Activated CD8-positive, alpha-beta memory T cell treated with anti-CD3 and anti-CD28 coated beads, Interleukin-2, amount 50 U/mL, for 24 hours (primary cell): ENCODE data around the gene C2CD4D.
A peak's percentile ranks its signal among the peaks of the same experiment; 100 is the strongest.
"Not testable (repeated sequence)": the region's sequence is repeated elsewhere in the genome, so short reads cannot be mapped to it uniquely, and the experiment has no call there.

Source experiments
- DNase-seq: peaks from one replicate; pipeline ENCODE4 v3.0.0-alpha.2; 2020; ENCODE audit errors: extremely low read depth

The C2CD4D gene

GRCh38 chr1:151839457-151840403, at the start of gene C2CD4D:
Gene C2CD4D (minus strand): TSS chr1:151839820. CDS start chr1:151838989, 831 bp downstream.
- peak; percentile 29 for DNase-seq

- DNase-seq, result no peak
Observed at GRCh38 chr1:151888972-151889570, 49.5 kb upstream of the C2CD4D start.

GRCh38 chr1:151887028-151887427, 47.4 kb upstream of the C2CD4D start:
- no peak for DNase-seq

- DNase-seq, result no peak
Observed at GRCh38 chr1:151885479-151885878, 45.9 kb upstream of the C2CD4D start.

GRCh38 chr1:151884879-151885278, 45.3 kb upstream of the C2CD4D start:
- DNase-seq, result not testable (repeated sequence)

- not testable (repeated sequence) for DNase-seq
Observed at GRCh38 chr1:151884445-151884844, 44.8 kb upstream of the C2CD4D start.

GRCh38 chr1:151883898-151884297, 44.3 kb upstream of the C2CD4D start:
- not testable (repeated sequence) for DNase-seq

GRCh38 chr1:151882918-151883317, 43.3 kb upstream of the C2CD4D start:
- DNase-seq, result not testable (repeated sequence)

GRCh38 chr1:151882466-151882865, 42.8 kb upstream of the C2CD4D start:
- DNase-seq, result no peak

- DNase-seq, result no peak
Observed at GRCh38 chr1:151881479-151881878, 41.9 kb upstream of the C2CD4D start.

GRCh38 chr1:151875419-151876097, 35.9 kb upstream of the C2CD4D start:
- DNase-seq, result no peak

- DNase-seq, result not testable (repeated sequence)
Observed at GRCh38 chr1:151872776-151873175, 33.2 kb upstream of the C2CD4D start.

- DNase-seq, result no peak
Observed at GRCh38 chr1:151871284-151872030, 31.8 kb upstream of the C2CD4D start.

GRCh38 chr1:151868486-151868885, 28.9 kb upstream of the C2CD4D start:
- no peak for DNase-seq

GRCh38 chr1:151867765-151868411, 28.3 kb upstream of the C2CD4D start:
- no peak for DNase-seq

- DNase-seq, result no peak
Observed at GRCh38 chr1:151867321-151867720, 27.7 kb upstream of the C2CD4D start.

- DNase-seq, result no peak
Observed at GRCh38 chr1:151864411-151864810, 24.8 kb upstream of the C2CD4D start.

GRCh38 chr1:151862604-151863003, 23.0 kb upstream of the C2CD4D start:
- no peak for DNase-seq

- no peak for DNase-seq
Observed at GRCh38 chr1:151860504-151861187, 21.0 kb upstream of the C2CD4D start.

GRCh38 chr1:151859891-151860293, 20.3 kb upstream of the C2CD4D start:
- DNase-seq, result no peak
